IMR-90 (cell line): ENCODE results near the gene FBRS. TPM values are rescaled to one million over a fixed set of nuclear protein-coding genes. Genes with fewer than 3 reads are reported as not detected.

Source experiments
- ATAC-seq: fragments of 200-7000 bp; cut with Tn5 transposase; 2 replicates; pipeline ENCODE4 v1.9.1; 2020; ENCODE audit warnings: low read depth, mild to moderate bottlenecking, moderate library complexity
- BruUV-seq: library from RNA; stranded (reverse); fragments of 400-500 nt; replicated peaks from 2 replicates; lab custom pipeline; 2021; lab: Mats Ljungman, UMichigan
- CTCF ChIA-PET: fragments of 300-600 bp; formaldehyde crosslinking; extraction: SDS; loops from one replicate; lab custom pipeline; 2021; ENCODE audit warnings: antibody characterized with exemption; lab: Yijun Ruan, JAX
- POLR2A ChIA-PET: fragments of 300-600 bp; sonication (Branson Sonifier 250); formaldehyde crosslinking; loops from one replicate; lab custom pipeline; 2022; ENCODE audit warnings: antibody characterized with exemption; ENCODE audit not compliant: unreplicated experiment; lab: Charles Lee
- DNase-seq: peaks from one replicate; pipeline ENCODE4 v3.0.0; 2013
- H2AFZ ChIP-seq: replicated peaks from 2 replicates; pipeline ENCODE3; 2013; ENCODE audit warnings: low read length, mild to moderate bottlenecking; ENCODE audit not compliant: poor library complexity
- H2AK5ac ChIP-seq: 2 replicates; pipeline ENCODE4 v1.6.1; 2013; ENCODE audit warnings: low read depth, low read length, inconsistent platforms
- H2AK9ac ChIP-seq: replicated peaks from 2 replicates; pipeline ENCODE3; 2013; ENCODE audit warnings: mild to moderate bottlenecking, low read depth, low read length, moderate library complexity; ENCODE audit not compliant: poor library complexity
- H2BK120ac ChIP-seq: 2 replicates; pipeline ENCODE4 v1.6.1; 2013; ENCODE audit warnings: low read depth, low read length, inconsistent platforms
- H2BK15ac ChIP-seq: 3 replicates; pipeline ENCODE4 v1.6.1; 2013; ENCODE audit warnings: low read depth, low read length, inconsistent platforms
- H2BK20ac ChIP-seq: 2 replicates; pipeline ENCODE4 v1.6.1; 2013; ENCODE audit warnings: low read depth, mild to moderate bottlenecking, inconsistent platforms, low read length, moderate library complexity
- H2BK5ac ChIP-seq: 2 replicates; pipeline ENCODE4 v1.6.1; 2013; ENCODE audit warnings: mild to moderate bottlenecking, low read depth, low read length, inconsistent platforms; ENCODE audit not compliant: poor library complexity, severe bottlenecking
- H3K14ac ChIP-seq: replicated peaks from 2 replicates; pipeline ENCODE4 v1.6.1; 2013; ENCODE audit warnings: low read depth, low read length, inconsistent platforms
- H3K18ac ChIP-seq: 2 replicates; pipeline ENCODE4 v1.6.1; 2013; ENCODE audit warnings: low read depth, low read length, control low read depth
- H3K23ac ChIP-seq: 2 replicates; pipeline ENCODE4 v1.6.1; 2013; ENCODE audit warnings: low read depth, low read length, inconsistent platforms
- H3K27ac ChIP-seq: 2 replicates; pipeline ENCODE4 v1.5.1; 2013; ENCODE audit warnings: mild to moderate bottlenecking, control low read depth, low read length; ENCODE audit not compliant: insufficient read depth
- H3K27me3 ChIP-seq: 2 replicates; pipeline ENCODE4 v1.6.1; 2013; ENCODE audit warnings: low read length; ENCODE audit not compliant: control insufficient read depth, insufficient read depth
- H3K36me3 ChIP-seq: 2 replicates; pipeline ENCODE4 v1.6.1; 2013; ENCODE audit warnings: low read length, mixed read lengths; ENCODE audit not compliant: control insufficient read depth, insufficient read depth
- H3K4ac ChIP-seq: 2 replicates; pipeline ENCODE4 v1.6.1; 2013; ENCODE audit warnings: low read depth, low read length, inconsistent platforms
- H3K4me1 ChIP-seq: 2 replicates; pipeline ENCODE4 v1.6.1; 2013; ENCODE audit warnings: low read length, mixed read lengths; ENCODE audit not compliant: control insufficient read depth, insufficient read depth
- H3K4me2 ChIP-seq: 2 replicates; pipeline ENCODE4 v1.6.1; 2013; ENCODE audit warnings: low read depth, mild to moderate bottlenecking, control low read depth, low read length, moderate library complexity
- H3K4me3 ChIP-seq: 2 replicates; pipeline ENCODE4 v1.5.1; 2013; ENCODE audit warnings: low read depth, mild to moderate bottlenecking, control low read depth, low read length, moderate library complexity; ENCODE audit not compliant: insufficient read depth
- H3K56ac ChIP-seq: 2 replicates; pipeline ENCODE4 v1.6.1; 2013; ENCODE audit warnings: low read length, inconsistent platforms; ENCODE audit not compliant: insufficient read depth; ENCODE audit errors: extremely low read depth
- H3K79me1 ChIP-seq, 2 experiments: 2 replicates each; pipeline ENCODE4 v1.6.1; 2013; ENCODE audit warnings: low read length in 2 of 2, inconsistent platforms in 1 of 2, low read depth in 1 of 2
- H3K9ac ChIP-seq: 2 replicates; pipeline ENCODE4 v1.6.1; 2013; ENCODE audit warnings: low read depth, low read length, control low read depth
- H3K9me1 ChIP-seq: 2 replicates; pipeline ENCODE4 v1.6.1; 2013; ENCODE audit warnings: low read length, inconsistent platforms; ENCODE audit not compliant: insufficient read depth
- H3K9me3 ChIP-seq: 2 replicates; pipeline ENCODE4 v1.6.1; 2013; ENCODE audit warnings: low read length; ENCODE audit not compliant: control insufficient read depth, insufficient read depth
- H4K20me1 ChIP-seq: 2 replicates; pipeline ENCODE4 v1.6.1; 2013; ENCODE audit warnings: low read length, inconsistent platforms; ENCODE audit not compliant: insufficient read depth
- H4K5ac ChIP-seq: 2 replicates; pipeline ENCODE4 v1.6.1; 2013; ENCODE audit warnings: mild to moderate bottlenecking, low read depth, low read length, control low read depth
- H4K8ac ChIP-seq, 2 experiments: 2 replicates each; pipeline ENCODE4 v1.6.1; 2013; ENCODE audit warnings: low read depth in 2 of 2, low read length in 2 of 2, control low read depth in 1 of 2, inconsistent platforms in 1 of 2
- H4K91ac ChIP-seq: 2 replicates; pipeline ENCODE4 v1.6.1; 2013; ENCODE audit warnings: low read depth, low read length, inconsistent platforms; ENCODE audit not compliant: insufficient read depth
- BHLHE40 ChIP-seq: fragments of 150-350 bp; IDR thresholded peaks from 2 replicates; pipeline ENCODE4 v1.6.1; 2016; ENCODE audit warnings: mild to moderate bottlenecking, low read depth, low read length
- CEBPB ChIP-seq: IDR thresholded peaks from 2 replicates; pipeline ENCODE4 v1.6.1; 2012; ENCODE audit warnings: low read depth, low read length, improper control_type of control experiment
- CHD1 ChIP-seq: IDR thresholded peaks from 2 replicates; pipeline ENCODE4 v1.6.1; 2012; ENCODE audit warnings: low read depth, low read length, improper control_type of control experiment
- FOS ChIP-seq: fragments of 150-350 bp; IDR thresholded peaks from 2 replicates; pipeline ENCODE4 v1.6.1; 2016; ENCODE audit warnings: low read depth, low read length
- MAFK ChIP-seq: IDR thresholded peaks from 2 replicates; pipeline ENCODE4 v1.6.1; 2012; ENCODE audit warnings: low read depth, low read length, improper control_type of control experiment
- MAZ ChIP-seq: IDR thresholded peaks from 2 replicates; pipeline ENCODE4 v1.6.1; 2012; ENCODE audit warnings: low read depth, mild to moderate bottlenecking, low read length, improper control_type of control experiment, moderate library complexity, borderline replicate concordance
- MXI1 ChIP-seq: IDR thresholded peaks from 2 replicates; pipeline ENCODE4 v1.6.1; 2012; ENCODE audit warnings: low read depth, mild to moderate bottlenecking, low read length, moderate library complexity, borderline replicate concordance
- NFE2L2 ChIP-seq: fragments of 150-350 bp; IDR thresholded peaks from 2 replicates; pipeline ENCODE4 v1.6.1; 2016; ENCODE audit warnings: low read depth, mild to moderate bottlenecking, low read length
- POLR2A ChIP-seq: IDR thresholded peaks from 2 replicates; pipeline ENCODE4 v1.6.1; 2012; ENCODE audit warnings: mild to moderate bottlenecking, low read depth, low read length
- RAD21 ChIP-seq: IDR thresholded peaks from 2 replicates; pipeline ENCODE4 v1.6.1; 2012; ENCODE audit warnings: low read length, improper control_type of control experiment
- RCOR1 ChIP-seq: IDR thresholded peaks from 2 replicates; pipeline ENCODE4 v1.6.1; 2012; ENCODE audit warnings: mild to moderate bottlenecking, low read length, improper control_type of control experiment; ENCODE audit not compliant: insufficient replicate concordance
- RFX5 ChIP-seq: IDR thresholded peaks from 2 replicates; pipeline ENCODE4 v1.8.0; 2012; ENCODE audit warnings: low read depth, mild to moderate bottlenecking, low read length, moderate library complexity
- SMC3 ChIP-seq: fragments of 150-350 bp; IDR thresholded peaks from 2 replicates; pipeline ENCODE4 v1.6.1; 2016; ENCODE audit warnings: low read depth, mild to moderate bottlenecking, antibody characterized with exemption, low read length, moderate library complexity
- WGBS, 2 experiments: methylation state at CpG; one replicate each; pipeline versions ENCODE4 v1.1.5 to v1.1.7; 2013; ENCODE audit warnings: missing lambda C conversion rate in 2 of 2; ENCODE audit not compliant: insufficient read length in 1 of 2; ENCODE audit errors: extremely low coverage in 2 of 2; 5-methylcytosine and 5-hydroxymethylcytosine counted together
- dilution Hi-C: fragments of 300-500 bp; cut with HindIII; formaldehyde crosslinking; loops from one replicate; pipeline ENCODE4 v1.14.3; 2018; ENCODE audit warnings: low sequenced_read_pairs; ENCODE audit not compliant: unreplicated experiment
- in situ Hi-C: fragments of 300-500 bp; cut with MboI; formaldehyde crosslinking; loops from 3 replicates; pipeline ENCODE4 v1.14.3; 2019; ENCODE audit warnings: low sequenced_read_pairs, inconsistent platforms, mixed read lengths
- intact Hi-C: fragments of 100-400 bp; cut with micrococcal nuclease; formaldehyde crosslinking; loops from 2 replicates; pipeline ENCODE4 v1.10.0; 2022
- polyA plus RNA-seq, 3 experiments: library from polyadenylated mRNA; depleted of rRNA; stranded (reverse); fragments of >200 nt; gene quantifications; 2 replicates each; pipeline ENCODE4 v1.2.3, GENCODE V29; 2012; ENCODE audit warnings: low replicate concordance in 1 of 3
- total RNA-seq: library from RNA; depleted of rRNA; stranded (reverse); fragments of >200 nt; gene quantifications from 2 replicates; pipeline ENCODE4 v1.2.3, GENCODE V29; 2012
- TF ChIP-seq, protein P1 (sequence below): fragments of 150-350 bp; IDR thresholded peaks from 2 replicates; pipeline ENCODE4 v1.6.1; 2017; ENCODE audit warnings: mild to moderate bottlenecking, antibody characterized with exemption, low read length, low read depth
- TF ChIP-seq, protein P2 (sequence below): conservative IDR thresholded peaks from 2 replicates; pipeline ENCODE4 v1.5.1; 2012; ENCODE audit warnings: mild to moderate bottlenecking, low read depth, low read length, improper control_type of control experiment
- TF ChIP-seq, protein P3 (sequence below): fragments of 150-350 bp; IDR thresholded peaks from 2 replicates; pipeline ENCODE4 v1.6.1; 2016; ENCODE audit warnings: low read depth, mild to moderate bottlenecking, low read length, moderate library complexity, borderline replicate concordance

Gene FBRS
- total and polyA plus RNA-seq, 2 of the 4 experiments (the other 2 are of a cell fraction) = 2.0 to 22.4 TPM

GRCh38 chr16:30706046-30706445 lies 47.8 kb downstream of the FBRS start:
- H3K4me2 ChIP-seq = no peak overlapping the region
- peaks cover 70% of the 10 kb centered on the region for H3K36me3 ChIP-seq
- intact Hi-C loops = no loop called here
- no peak overlapping the region for H2BK15ac ChIP-seq
- no peak overlapping the region for H3K4ac ChIP-seq
- H4K91ac ChIP-seq = no peak overlapping the region
- H3K56ac ChIP-seq = no peak overlapping the region
- no peak overlapping the region for H3K27ac ChIP-seq
- no peak for TF ChIP-seq MXI1
- TF ChIP-seq POLR2A = no peak
- no peak for TF ChIP-seq FOS
- TF ChIP-seq, protein P1, sequence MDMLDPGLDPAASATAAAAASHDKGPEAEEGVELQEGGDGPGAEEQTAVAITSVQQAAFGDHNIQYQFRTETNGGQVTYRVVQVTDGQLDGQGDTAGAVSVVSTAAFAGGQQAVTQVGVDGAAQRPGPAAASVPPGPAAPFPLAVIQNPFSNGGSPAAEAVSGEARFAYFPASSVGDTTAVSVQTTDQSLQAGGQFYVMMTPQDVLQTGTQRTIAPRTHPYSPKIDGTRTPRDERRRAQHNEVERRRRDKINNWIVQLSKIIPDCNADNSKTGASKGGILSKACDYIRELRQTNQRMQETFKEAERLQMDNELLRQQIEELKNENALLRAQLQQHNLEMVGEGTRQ = no peak
- no peak for TF ChIP-seq CEBPB
- no peak for TF ChIP-seq CHD1
- TF ChIP-seq RAD21 = no peak
- TF ChIP-seq SMC3 = no peak
- TF ChIP-seq RCOR1 = no peak
- TF ChIP-seq BHLHE40 = no peak
- TF ChIP-seq MAFK = no peak
- no peak for TF ChIP-seq NFE2L2
- TF ChIP-seq, protein P2, sequence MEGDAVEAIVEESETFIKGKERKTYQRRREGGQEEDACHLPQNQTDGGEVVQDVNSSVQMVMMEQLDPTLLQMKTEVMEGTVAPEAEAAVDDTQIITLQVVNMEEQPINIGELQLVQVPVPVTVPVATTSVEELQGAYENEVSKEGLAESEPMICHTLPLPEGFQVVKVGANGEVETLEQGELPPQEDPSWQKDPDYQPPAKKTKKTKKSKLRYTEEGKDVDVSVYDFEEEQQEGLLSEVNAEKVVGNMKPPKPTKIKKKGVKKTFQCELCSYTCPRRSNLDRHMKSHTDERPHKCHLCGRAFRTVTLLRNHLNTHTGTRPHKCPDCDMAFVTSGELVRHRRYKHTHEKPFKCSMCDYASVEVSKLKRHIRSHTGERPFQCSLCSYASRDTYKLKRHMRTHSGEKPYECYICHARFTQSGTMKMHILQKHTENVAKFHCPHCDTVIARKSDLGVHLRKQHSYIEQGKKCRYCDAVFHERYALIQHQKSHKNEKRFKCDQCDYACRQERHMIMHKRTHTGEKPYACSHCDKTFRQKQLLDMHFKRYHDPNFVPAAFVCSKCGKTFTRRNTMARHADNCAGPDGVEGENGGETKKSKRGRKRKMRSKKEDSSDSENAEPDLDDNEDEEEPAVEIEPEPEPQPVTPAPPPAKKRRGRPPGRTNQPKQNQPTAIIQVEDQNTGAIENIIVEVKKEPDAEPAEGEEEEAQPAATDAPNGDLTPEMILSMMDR = no peak
- no peak for TF ChIP-seq RFX5
- TF ChIP-seq MAZ = no peak
- TF ChIP-seq, protein P3, sequence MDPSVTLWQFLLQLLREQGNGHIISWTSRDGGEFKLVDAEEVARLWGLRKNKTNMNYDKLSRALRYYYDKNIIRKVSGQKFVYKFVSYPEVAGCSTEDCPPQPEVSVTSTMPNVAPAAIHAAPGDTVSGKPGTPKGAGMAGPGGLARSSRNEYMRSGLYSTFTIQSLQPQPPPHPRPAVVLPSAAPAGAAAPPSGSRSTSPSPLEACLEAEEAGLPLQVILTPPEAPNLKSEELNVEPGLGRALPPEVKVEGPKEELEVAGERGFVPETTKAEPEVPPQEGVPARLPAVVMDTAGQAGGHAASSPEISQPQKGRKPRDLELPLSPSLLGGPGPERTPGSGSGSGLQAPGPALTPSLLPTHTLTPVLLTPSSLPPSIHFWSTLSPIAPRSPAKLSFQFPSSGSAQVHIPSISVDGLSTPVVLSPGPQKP = no peak
- peaks cover 35 to 45% of the 10 kb centered on the region in 2 experiments for H3K79me1 ChIP-seq
- CTCF ChIA-PET = no interaction called here
- H3K9ac ChIP-seq = no peak overlapping the region
- no peaks in the 10 kb centered on the region for H3K9me3 ChIP-seq
- no TSS peak for BruUV-seq
- no peaks in the 10 kb centered on the region; the same call in 1 of the 2 replicates for H3K9me1 ChIP-seq
- no peak overlapping the region for H4K5ac ChIP-seq
- DNase-seq (no peak), ATAC-seq (no peak)
- no peak overlapping the region for H3K18ac ChIP-seq
- H2AK9ac ChIP-seq = no peak overlapping the region
- H2AK5ac ChIP-seq = no peak overlapping the region
- no peak overlapping the region for H3K23ac ChIP-seq
- H2BK20ac ChIP-seq = no peak overlapping the region
- H3K4me3 ChIP-seq = no peak overlapping the region
- H4K8ac ChIP-seq = no peak overlapping the region
- no peak overlapping the region for H2AFZ ChIP-seq
- peaks cover 7% of the 10 kb centered on the region for H4K20me1 ChIP-seq
- H3K14ac ChIP-seq = no peak overlapping the region
- no peak overlapping the region for H2BK120ac ChIP-seq
- no peak overlapping the region for H2BK5ac ChIP-seq
- dilution Hi-C loops = no loop called here
- H3K27me3 ChIP-seq = no peaks in the 10 kb centered on the region
- in situ Hi-C loops = no loop called here
- POLR2A ChIA-PET = no interaction called here
- no CpG with 5 or more reads among the region's 6 CpGs for WGBS, 2 experiments
- H3K4me1 ChIP-seq = no peaks in the 10 kb centered on the region
